ENCODE data around the gene PLCH1.

Gene PLCH1

DNA sequence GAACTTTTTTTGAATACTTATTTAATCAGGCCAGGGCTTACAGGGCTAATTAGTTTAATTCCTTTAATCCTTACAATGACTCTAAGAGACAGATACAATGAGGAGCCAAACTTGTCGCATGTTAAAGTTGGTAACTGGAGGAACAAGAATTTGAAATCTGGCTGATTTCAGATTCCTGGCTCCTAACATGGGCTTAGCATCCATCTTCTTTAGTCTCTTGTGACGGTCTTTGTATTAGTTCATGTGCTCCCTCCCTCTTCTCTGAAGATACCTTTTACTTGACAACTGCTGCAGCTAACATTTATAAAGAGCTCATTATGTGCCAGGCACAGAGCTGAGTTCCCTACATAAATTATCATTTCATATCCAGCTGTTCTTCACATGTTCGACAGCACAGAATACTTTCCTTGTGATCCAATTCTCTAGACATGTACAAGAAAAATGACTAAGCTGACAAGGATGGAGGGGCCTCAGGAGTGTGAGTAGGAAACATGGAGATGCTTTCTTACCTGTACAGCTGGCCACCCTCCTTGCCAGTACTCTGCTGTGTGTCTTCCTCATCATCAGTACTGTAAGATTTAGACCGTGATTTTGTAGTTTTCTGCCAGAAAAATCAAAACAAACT lies 244.6 kb downstream of the PLCH1 start:
- TF ChIP-seq FOXP2 (optimal IDR thresholded peaks at IDR 0.05; ENCODE audit: borderline replicate concordance, extremely low read depth, extremely low read length, insufficient read depth) (no peak), POLR2AphosphoS5 (IDR thresholded peaks at IDR 0.05; ENCODE audit: low read depth, low read length) (no peak), SIN3A (IDR thresholded peaks at IDR 0.05; ENCODE audit: borderline replicate concordance, insufficient read depth, low read length) (no peak), TAF1 (IDR thresholded peaks at IDR 0.05; ENCODE audit: borderline replicate concordance, insufficient read depth, low read length) (no peak)
- TF ChIP-seq, protein P1, sequence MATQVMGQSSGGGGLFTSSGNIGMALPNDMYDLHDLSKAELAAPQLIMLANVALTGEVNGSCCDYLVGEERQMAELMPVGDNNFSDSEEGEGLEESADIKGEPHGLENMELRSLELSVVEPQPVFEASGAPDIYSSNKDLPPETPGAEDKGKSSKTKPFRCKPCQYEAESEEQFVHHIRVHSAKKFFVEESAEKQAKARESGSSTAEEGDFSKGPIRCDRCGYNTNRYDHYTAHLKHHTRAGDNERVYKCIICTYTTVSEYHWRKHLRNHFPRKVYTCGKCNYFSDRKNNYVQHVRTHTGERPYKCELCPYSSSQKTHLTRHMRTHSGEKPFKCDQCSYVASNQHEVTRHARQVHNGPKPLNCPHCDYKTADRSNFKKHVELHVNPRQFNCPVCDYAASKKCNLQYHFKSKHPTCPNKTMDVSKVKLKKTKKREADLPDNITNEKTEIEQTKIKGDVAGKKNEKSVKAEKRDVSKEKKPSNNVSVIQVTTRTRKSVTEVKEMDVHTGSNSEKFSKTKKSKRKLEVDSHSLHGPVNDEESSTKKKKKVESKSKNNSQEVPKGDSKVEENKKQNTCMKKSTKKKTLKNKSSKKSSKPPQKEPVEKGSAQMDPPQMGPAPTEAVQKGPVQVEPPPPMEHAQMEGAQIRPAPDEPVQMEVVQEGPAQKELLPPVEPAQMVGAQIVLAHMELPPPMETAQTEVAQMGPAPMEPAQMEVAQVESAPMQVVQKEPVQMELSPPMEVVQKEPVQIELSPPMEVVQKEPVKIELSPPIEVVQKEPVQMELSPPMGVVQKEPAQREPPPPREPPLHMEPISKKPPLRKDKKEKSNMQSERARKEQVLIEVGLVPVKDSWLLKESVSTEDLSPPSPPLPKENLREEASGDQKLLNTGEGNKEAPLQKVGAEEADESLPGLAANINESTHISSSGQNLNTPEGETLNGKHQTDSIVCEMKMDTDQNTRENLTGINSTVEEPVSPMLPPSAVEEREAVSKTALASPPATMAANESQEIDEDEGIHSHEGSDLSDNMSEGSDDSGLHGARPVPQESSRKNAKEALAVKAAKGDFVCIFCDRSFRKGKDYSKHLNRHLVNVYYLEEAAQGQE (IDR thresholded peaks at IDR 0.05; ENCODE audit: insufficient read depth in 1 of 2, low read depth in 2 of 2, low read length in 2 of 2) = no peak

DNA sequence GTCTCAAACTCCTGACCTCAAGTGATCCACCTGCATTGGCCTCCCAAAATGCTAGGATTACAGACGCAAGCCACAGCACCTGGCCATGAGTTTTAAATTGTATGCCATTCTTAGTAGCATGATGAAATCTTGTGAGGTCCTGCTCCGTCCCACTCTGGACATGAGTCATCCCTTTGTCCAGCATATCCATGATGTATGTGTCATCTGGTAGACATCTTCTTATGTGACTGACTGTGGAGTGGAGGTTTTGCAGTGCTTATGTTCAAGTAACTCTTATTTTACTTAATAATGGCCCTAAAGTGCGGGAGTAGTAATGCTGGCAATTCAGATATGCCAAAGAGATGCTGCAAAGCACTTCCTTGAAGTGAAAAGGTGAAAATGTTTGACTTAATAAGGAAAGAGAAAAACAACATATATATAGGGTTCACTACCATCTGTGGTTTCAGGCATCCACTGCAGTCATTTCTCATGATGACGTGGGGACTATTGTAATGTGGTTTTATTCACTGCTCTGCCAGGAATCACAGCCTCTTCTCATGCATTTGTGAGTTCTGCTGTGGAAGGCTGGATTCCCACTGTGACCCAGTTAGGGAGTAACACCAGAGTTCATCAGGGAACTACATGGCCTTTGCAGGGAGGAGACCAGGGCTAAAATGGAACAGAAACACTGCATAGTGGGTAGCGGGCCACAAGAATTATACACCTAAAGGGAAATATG lies 246.8 kb downstream of the PLCH1 start:
- TF ChIP-seq FOXP2 (optimal IDR thresholded peaks at IDR 0.05; ENCODE audit: borderline replicate concordance, extremely low read depth, extremely low read length, insufficient read depth) (no peak), TAF1 (IDR thresholded peaks at IDR 0.05; ENCODE audit: borderline replicate concordance, insufficient read depth, low read length) (no peak), POLR2AphosphoS5 (IDR thresholded peaks at IDR 0.05; ENCODE audit: low read depth, low read length) (no peak), SIN3A (IDR thresholded peaks at IDR 0.05; ENCODE audit: borderline replicate concordance, insufficient read depth, low read length) (no peak)
- TF ChIP-seq, protein P1 (IDR thresholded peaks at IDR 0.05; ENCODE audit: insufficient read depth in 1 of 2, low read depth in 2 of 2, low read length in 2 of 2) = no peak

DNA sequence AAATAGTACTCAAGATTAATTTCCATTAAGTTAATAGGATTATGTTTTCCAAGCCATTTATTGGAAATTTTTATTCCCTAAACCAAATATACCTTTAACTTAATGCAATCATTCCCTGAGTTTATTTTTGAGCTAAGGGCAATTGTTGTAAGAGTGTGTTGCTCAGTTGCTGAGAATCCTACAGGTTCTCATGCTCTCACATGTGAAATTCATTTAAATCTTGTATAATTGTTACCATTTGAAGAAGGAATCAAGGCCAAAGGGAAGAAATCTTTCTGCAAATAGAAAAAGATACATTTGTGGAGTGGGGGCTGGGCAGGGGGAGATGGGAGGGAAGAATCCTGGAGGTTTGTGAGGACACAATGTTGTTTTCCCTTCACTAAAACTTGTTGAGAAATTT lies 248.7 kb downstream of the PLCH1 start:
- TF ChIP-seq TAF1 (IDR thresholded peaks at IDR 0.05; ENCODE audit: borderline replicate concordance, insufficient read depth, low read length) (no peak), POLR2AphosphoS5 (IDR thresholded peaks at IDR 0.05; ENCODE audit: low read depth, low read length) (no peak), FOXP2 (optimal IDR thresholded peaks at IDR 0.05; ENCODE audit: borderline replicate concordance, extremely low read depth, extremely low read length, insufficient read depth) (no peak), SIN3A (IDR thresholded peaks at IDR 0.05; ENCODE audit: borderline replicate concordance, insufficient read depth, low read length) (no peak)
- TF ChIP-seq, protein P1 (IDR thresholded peaks at IDR 0.05; ENCODE audit: insufficient read depth in 1 of 2, low read depth in 2 of 2, low read length in 2 of 2) = no peak

DNA sequence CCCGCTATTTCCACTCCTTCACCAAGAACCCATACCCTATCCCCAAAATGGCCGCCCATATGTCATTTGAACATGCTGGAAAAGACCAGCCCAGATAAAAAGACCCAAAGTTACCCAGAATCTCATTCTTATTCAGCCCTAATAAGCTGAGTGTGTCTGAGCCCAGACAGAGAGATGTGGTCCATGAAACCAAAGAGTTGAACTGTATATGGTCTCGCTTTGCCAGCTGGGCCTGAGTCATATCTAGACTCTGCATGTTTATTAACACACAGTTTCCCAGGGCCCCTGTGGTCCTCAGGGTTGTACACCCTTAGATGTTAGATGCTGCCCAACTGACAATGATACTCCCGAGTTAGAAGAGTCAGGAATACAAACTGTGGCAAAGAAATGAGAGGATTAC lies 249.5 kb downstream of the PLCH1 start:
- TF ChIP-seq TAF1 (IDR thresholded peaks at IDR 0.05; ENCODE audit: borderline replicate concordance, insufficient read depth, low read length) (no peak), POLR2AphosphoS5 (IDR thresholded peaks at IDR 0.05; ENCODE audit: low read depth, low read length) (no peak), FOXP2 (optimal IDR thresholded peaks at IDR 0.05; ENCODE audit: borderline replicate concordance, extremely low read depth, extremely low read length, insufficient read depth) (no peak), SIN3A (IDR thresholded peaks at IDR 0.05; ENCODE audit: borderline replicate concordance, insufficient read depth, low read length) (no peak)
- TF ChIP-seq, protein P1 (IDR thresholded peaks at IDR 0.05; ENCODE audit: insufficient read depth in 1 of 2, low read depth in 2 of 2, low read length in 2 of 2) = no peak
